ENCODE measurements around the gene ZNRF1. TPM values are rescaled to one million over a fixed set of nuclear protein-coding genes. Genes with fewer than 3 reads are reported as not detected.

The ZNRF1 gene
- total and polyA plus RNA-seq, 2 of the 13 experiments (the other 11 are each of a cell fraction or from before 2014, with no cell fraction given) = 43.9 to 58.7 TPM

- no peak; the same call in 1 of the 2 replicates for TF ChIP-seq MAZ (IDR thresholded peaks at IDR 0.05; ENCODE audit: borderline replicate concordance, low read depth, low read length)
- TF ChIP-seq MAZ (CRISPR knock-in tag; IDR thresholded peaks at IDR 0.05; ENCODE audit: low read depth) = peak; percentile 27; the same call in 1 of the 2 replicates
- TF ChIP-seq ATF7 (IDR thresholded peaks at IDR 0.05) = no peak
- TF ChIP-seq ATF7 (CRISPR knock-in tag; IDR thresholded peaks at IDR 0.05) = peak; percentile 46; the same call in 1 of the 2 replicates
- no peak for TF ChIP-seq ZNF720 (CRISPR knock-in tag; IDR thresholded peaks at IDR 0.05)
- 0 out of 2 replicates have a peak, but pooled peaks have one; percentile 58 for TF ChIP-seq HOXD1 (CRISPR knock-in tag; IDR thresholded peaks at IDR 0.05)
- peak; percentile 54; the same call in 1 of the 2 replicates for TF ChIP-seq ZSCAN9 (CRISPR knock-in tag; IDR thresholded peaks at IDR 0.05; ENCODE audit: borderline replicate concordance)
- peak; percentile 65; the same call in 1 of the 2 replicates for TF ChIP-seq ZNF337 (CRISPR knock-in tag; IDR thresholded peaks at IDR 0.05; ENCODE audit: borderline replicate concordance, low read depth)
- TF ChIP-seq POLR2G (IDR thresholded peaks at IDR 0.05; ENCODE audit: low read depth, low read length) = peak; percentile 91
- no peak for TF ChIP-seq ARID2 (CRISPR knock-in tag; IDR thresholded peaks at IDR 0.05; ENCODE audit: borderline replicate concordance)
- TF ChIP-seq MEIS2 (CRISPR knock-in tag; IDR thresholded peaks at IDR 0.05) = peak; percentile 42; the same call in 1 of the 2 replicates
- 0 out of 2 replicates have a peak, but pooled peaks have one; percentile 51 for TF ChIP-seq ZNF136 (CRISPR knock-in tag; IDR thresholded peaks at IDR 0.05; ENCODE audit: low read depth)
- peak; percentile 56; the same call in 1 of the 2 replicates for TF ChIP-seq MYC (CRISPR knock-in tag; IDR thresholded peaks at IDR 0.05; ENCODE audit: borderline replicate concordance)
- peak; percentile 35; the same call in 1 of the 2 replicates for TF ChIP-seq HNF4A (CRISPR knock-in tag; IDR thresholded peaks at IDR 0.05)
- TF ChIP-seq, protein P1, sequence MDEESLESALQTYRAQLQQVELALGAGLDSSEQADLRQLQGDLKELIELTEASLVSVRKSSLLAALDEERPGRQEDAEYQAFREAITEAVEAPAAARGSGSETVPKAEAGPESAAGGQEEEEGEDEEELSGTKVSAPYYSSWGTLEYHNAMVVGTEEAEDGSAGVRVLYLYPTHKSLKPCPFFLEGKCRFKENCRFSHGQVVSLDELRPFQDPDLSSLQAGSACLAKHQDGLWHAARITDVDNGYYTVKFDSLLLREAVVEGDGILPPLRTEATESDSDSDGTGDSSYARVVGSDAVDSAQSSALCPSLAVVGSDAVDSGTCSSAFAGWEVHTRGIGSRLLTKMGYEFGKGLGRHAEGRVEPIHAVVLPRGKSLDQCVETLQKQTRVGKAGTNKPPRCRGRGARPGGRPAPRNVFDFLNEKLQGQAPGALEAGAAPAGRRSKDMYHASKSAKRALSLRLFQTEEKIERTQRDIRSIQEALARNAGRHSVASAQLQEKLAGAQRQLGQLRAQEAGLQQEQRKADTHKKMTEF (CRISPR knock-in tag; IDR thresholded peaks at IDR 0.05) = peak; percentile 72
- peak; percentile 59; the same call in 1 of the 2 replicates for TF ChIP-seq ZNF263 (CRISPR knock-in tag; IDR thresholded peaks at IDR 0.05)
- TF ChIP-seq ZFX (CRISPR knock-in tag; IDR thresholded peaks at IDR 0.05; ENCODE audit: low read depth) = peak; percentile 77
- TF ChIP-seq AHR (CRISPR knock-in tag; IDR thresholded peaks at IDR 0.05) = peak; percentile 92
- no peak for TF ChIP-seq AGO1 (IDR thresholded peaks at IDR 0.05; ENCODE audit: low read depth, low read length, poor library complexity, severe bottlenecking)
- peak; percentile 67 for TF ChIP-seq NR2F6 (IDR thresholded peaks at IDR 0.05)
- TF ChIP-seq NR2F6 (CRISPR knock-in tag; IDR thresholded peaks at IDR 0.05) = peak; percentile 70; the same call in 1 of the 2 replicates
- 0 out of 2 replicates have a peak, but pooled peaks have one; percentile 23 for TF ChIP-seq ZNF747 (CRISPR knock-in tag; IDR thresholded peaks at IDR 0.05; ENCODE audit: borderline replicate concordance)
- 0 out of 2 replicates have a peak, but pooled peaks have one; percentile 8 for TF ChIP-seq RERE (CRISPR knock-in tag; IDR thresholded peaks at IDR 0.05; ENCODE audit: low read depth)
- 0 out of 2 replicates have a peak, but pooled peaks have one; percentile 53 for TF ChIP-seq ZNF34 (CRISPR knock-in tag; IDR thresholded peaks at IDR 0.05; ENCODE audit: borderline replicate concordance)
These were observed 117.5 kb downstream of the ZNRF1 start, which contains the start of gene LDHD (continued) for GRCh38 chr16:75116081-75116910.

Data from HepG2 (cell line).